Activated T-helper 1 cell treated with anti-CD3 and anti-CD28 coated beads, Interleukin-12 subunit alpha, Interleukin-12 subunit beta, Interleukin-2, Interleukin-4 antibody, amounts not matched to agents 30 ng/mL and 10 ng/mL and 1 ng/mL, durations not matched to agents 14 hours and 24 hours and 36 hours (primary cell): ENCODE measurements around the gene HSPBAP1. TPM values are rescaled to one million over a fixed set of nuclear protein-coding genes. Genes with fewer than 3 reads are reported as not detected.

Experiments used
- DNase-seq: peaks from one replicate; pipeline ENCODE4 v3.0.0; 2021; ENCODE audit warnings: low spot score
- H3K27ac Mint-ChIP-seq: one replicate; pipeline ENCODE4 v1.8.0; 2021; ENCODE audit warnings: mild to moderate bottlenecking, mixed read lengths
- H3K27me3 Mint-ChIP-seq: one replicate; pipeline ENCODE4 v1.8.0; 2022; ENCODE audit warnings: mild to moderate bottlenecking, moderate library complexity, mixed read lengths; ENCODE audit not compliant: insufficient read depth
- H3K36me3 Mint-ChIP-seq: one replicate; pipeline ENCODE4 v1.8.0; 2021; ENCODE audit warnings: low read depth, mixed read lengths
- H3K4me1 Mint-ChIP-seq: one replicate; pipeline ENCODE4 v1.8.0; 2021; ENCODE audit warnings: low read depth, mixed read lengths
- H3K4me3 Mint-ChIP-seq: one replicate; pipeline ENCODE4 v1.8.0; 2021; ENCODE audit warnings: mild to moderate bottlenecking, moderate library complexity, mixed read lengths
- H3K9me3 Mint-ChIP-seq: one replicate; pipeline ENCODE4 v1.8.0; 2021; ENCODE audit warnings: mixed read lengths
- intact Hi-C: fragments of 100-400 bp; cut with micrococcal nuclease; formaldehyde crosslinking; loops from one replicate; pipeline ENCODE4 v1.15.1; 2024
- total RNA-seq: library from RNA; stranded (reverse); gene quantifications from 2 replicates; pipeline ENCODE4 v1.2.3, GENCODE V29; 2022

Gene HSPBAP1
- total RNA-seq, 1 donor from 2014 or later, result 8.1 TPM

DNA sequence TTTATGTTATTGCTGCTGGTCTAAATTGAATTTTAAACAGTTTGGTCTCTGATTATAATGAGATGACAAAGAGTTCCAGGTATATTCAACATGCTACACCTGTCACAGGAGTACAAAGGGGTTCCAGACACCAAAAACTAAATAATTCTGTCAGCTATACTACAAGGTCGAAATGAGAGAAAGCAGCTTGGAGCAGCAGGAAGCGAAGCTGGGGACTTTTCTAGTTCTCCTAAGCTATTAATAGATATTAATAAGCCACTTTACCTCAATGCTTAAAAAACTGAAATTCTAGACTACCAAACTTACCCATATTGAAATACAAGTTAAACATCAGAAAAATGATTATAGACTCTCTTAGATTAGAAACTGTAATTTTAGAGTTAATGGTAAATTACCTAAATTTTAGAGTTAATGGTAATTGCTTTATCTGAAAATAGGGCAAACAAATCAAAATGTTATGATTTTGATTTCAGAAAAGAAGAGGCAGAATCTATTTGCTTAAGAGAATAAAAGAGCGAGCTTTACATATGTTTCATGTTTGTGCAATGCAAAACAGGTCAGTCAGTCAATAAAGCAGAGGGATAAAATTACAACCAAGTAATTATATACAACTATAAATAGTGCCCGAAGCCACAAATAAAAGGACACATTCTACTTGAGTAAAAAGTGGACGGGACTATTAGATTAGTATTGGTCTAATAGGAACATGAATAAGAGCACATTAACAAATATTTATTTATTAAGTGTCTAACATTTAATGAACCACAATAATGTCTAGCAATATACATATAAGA is 16.8 kb downstream of the HSPBAP1 start:
- no peaks in the 10 kb centered on the region for H3K9me3 Mint-ChIP-seq
- no peak for DNase-seq
- H3K4me1 Mint-ChIP-seq, result no peaks in the 10 kb centered on the region
- no peak overlapping the region for H3K4me3 Mint-ChIP-seq
- no peaks in the 10 kb centered on the region for H3K36me3 Mint-ChIP-seq
- H3K27me3 Mint-ChIP-seq, result no peaks in the 10 kb centered on the region
- H3K27ac Mint-ChIP-seq, result no peak overlapping the region
- intact Hi-C loops, result no loop called here

DNA sequence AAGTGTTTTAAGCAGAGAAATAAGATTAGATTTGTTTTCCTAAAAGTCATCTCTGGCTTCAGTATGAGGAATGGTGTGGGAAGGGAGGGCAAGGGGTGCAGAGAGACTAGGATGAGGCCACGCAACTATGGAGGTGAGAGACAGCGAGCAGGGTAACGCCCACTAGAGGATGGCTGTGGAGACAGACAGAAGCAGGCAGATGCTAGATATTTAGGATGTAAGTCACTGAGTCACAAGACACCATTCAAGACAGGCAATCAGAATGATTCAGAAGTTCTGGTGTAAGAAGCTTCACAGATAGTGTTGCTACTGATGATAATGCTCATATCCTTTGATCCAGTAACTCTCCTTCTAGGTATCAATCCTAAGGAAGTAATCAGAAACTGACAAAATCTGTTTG is 19.1 kb downstream of the HSPBAP1 start:
- intact Hi-C loops, result no loop called here
- Mint-ChIP-seq H3K27me3 (no peaks in the 10 kb centered on the region), H3K36me3 (no peaks in the 10 kb centered on the region), H3K27ac (no peak overlapping the region), H3K4me3 (no peak overlapping the region), H3K9me3 (no peaks in the 10 kb centered on the region), H3K4me1 (no peaks in the 10 kb centered on the region)
- no peak for DNase-seq

DNA sequence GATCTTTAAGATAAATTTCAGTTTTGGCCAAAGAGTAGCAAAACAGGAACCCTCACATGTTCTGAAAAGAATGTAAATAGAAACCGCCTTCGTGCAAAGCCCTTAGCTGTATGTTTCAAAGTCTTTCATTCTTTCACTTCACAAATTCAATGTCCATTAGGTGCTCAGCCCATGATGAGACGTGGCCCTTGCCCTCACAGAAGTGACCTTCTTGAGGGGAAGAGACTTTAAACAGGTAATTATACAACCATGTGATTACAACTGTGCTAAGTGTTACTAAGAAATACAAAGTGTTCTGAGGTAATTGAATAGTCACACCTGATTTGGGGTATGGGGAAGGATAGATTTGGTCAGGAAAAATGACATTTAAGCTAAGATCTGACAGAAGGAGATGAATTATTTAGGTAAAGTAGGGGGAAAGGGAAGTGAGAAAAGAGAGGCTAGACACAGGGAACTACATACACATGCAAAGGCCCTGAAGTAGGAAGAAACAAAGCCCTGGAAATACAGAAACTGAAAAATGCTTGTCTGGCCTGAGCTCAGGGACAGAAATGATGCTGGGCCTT is 19.6 kb downstream of the HSPBAP1 start:
- Mint-ChIP-seq H3K4me1 (no peaks in the 10 kb centered on the region), H3K36me3 (no peaks in the 10 kb centered on the region), H3K27me3 (no peaks in the 10 kb centered on the region), H3K27ac (no peak overlapping the region), H3K4me3 (no peak overlapping the region), H3K9me3 (no peaks in the 10 kb centered on the region)
- no peak for DNase-seq
- intact Hi-C loops, result no loop called here

DNA sequence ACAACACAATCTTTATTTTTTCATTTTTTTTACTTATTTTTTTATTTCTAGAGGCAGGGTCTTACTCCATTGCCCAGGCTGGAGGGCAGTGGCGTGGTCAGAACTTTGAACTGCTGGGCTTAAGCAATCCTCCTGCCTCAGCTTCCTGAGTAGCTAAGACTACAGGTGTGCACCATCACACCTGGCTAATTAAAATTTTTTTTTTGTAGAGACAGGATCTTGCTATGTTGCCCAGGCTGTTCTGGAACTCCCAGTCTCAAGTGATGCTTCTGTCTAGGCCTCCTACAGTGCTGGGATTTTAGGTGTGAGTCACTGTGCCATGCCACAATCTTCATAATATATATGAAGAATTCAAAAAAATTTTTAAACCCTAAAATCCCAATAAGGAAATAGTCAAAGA is 20.8 kb downstream of the HSPBAP1 start:
- H3K27ac Mint-ChIP-seq, result no peak overlapping the region
- H3K9me3 Mint-ChIP-seq, result no peaks in the 10 kb centered on the region
- no peak overlapping the region for H3K4me3 Mint-ChIP-seq
- H3K27me3 Mint-ChIP-seq, result no peaks in the 10 kb centered on the region
- DNase-seq, result no peak
- no peaks in the 10 kb centered on the region for H3K36me3 Mint-ChIP-seq
- intact Hi-C loops, result no loop called here
- no peaks in the 10 kb centered on the region for H3K4me1 Mint-ChIP-seq

DNA sequence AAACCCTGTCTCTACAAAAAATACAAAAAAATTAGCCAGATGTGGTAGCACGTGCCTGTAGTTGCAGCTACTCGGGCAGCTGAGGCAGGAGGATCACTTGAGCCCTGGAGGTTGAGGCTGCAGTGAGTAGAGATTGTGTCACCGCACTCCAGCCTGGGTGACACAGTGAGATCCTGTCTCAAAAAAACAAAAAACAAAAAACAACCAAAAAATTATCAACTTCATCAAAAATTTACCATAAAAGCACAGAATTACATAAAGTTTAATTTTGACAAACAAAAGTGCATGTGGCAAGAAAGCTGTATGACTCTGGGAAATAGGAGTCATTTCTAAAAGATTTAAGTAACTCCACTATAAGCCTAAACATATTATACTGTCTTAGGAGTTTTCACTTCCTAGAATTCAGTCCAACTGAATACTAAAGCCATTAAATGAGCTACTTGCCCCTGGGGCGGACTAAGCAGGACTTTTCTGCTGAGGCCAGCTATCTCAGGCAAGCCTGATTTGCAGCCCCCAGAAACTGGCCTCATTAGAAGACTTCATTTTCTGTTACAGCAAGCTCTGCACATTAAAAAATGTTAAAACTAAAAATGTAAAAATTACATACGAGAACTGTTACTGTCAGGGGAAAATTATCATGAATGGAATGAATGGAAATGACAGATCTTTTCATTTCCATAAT is 23.0 kb downstream of the HSPBAP1 start:
- Mint-ChIP-seq H3K36me3 (no peaks in the 10 kb centered on the region), H3K27ac (no peak overlapping the region), H3K4me1 (no peaks in the 10 kb centered on the region), H3K4me3 (no peak overlapping the region), H3K27me3 (no peaks in the 10 kb centered on the region), H3K9me3 (no peaks in the 10 kb centered on the region)
- DNase-seq, result no peak
- intact Hi-C loops, result no loop called here

DNA sequence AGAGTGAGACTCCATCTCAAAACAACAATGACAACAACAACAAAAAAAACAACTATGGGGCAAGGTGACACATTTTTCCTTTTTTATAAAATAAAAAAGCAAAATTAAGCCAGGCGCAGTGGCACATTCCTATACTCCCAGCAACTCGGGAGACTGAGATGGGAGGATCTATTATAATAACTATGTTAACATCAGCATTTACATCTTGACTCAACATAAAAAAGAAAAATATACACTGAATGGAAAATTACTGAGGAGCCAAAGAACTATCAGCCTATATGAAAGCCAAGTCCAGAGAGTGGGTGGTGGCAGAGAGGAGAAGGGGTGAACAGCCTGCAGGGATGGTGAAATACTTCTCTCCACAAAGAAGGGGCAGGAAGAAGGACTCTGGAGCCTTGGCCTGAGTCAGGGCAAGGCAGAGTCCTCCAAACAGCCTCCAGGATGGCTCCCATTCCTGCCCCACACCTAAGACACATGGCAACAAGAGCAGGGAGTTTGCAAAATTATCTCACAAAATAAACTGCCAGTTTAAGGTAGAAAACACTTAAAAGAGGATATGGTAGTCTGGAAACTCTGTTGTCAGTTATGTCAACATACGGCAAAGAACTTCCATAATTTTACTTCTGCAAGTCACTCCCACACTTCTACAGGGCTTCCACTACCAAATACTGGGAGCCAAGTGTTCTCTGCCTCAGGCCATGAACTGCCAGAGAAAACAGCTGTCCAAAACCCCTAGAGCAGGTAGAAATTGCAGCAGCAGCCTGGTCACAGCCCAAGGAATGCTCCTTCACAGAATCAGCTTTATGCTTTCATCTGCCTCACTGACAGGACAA is 25.9 kb downstream of the HSPBAP1 start:
- Mint-ChIP-seq H3K9me3 (no peaks in the 10 kb centered on the region), H3K27ac (no peak overlapping the region), H3K36me3 (no peaks in the 10 kb centered on the region), H3K4me1 (no peaks in the 10 kb centered on the region), H3K4me3 (no peak overlapping the region), H3K27me3 (no peaks in the 10 kb centered on the region)
- no peak for DNase-seq
- intact Hi-C loops, result no loop called here

DNA sequence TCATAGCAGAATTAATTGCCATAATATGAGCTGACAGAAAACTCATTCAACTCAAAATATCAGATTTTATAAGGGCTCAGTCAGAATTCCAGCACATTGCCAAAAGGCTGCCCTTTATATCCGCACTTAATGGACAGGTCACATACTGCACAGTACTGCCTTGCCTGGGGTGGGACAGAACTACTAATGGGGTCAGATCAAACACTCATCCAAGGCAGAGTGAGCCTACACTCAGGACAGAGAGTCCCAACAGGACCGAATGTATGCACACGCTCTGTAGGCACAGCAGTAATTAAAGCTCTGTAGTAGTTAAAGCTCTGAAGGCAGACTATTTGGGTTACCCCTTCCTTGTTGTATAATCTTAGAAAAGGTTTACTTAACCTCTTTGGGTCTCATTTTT is 27.2 kb downstream of the HSPBAP1 start:
- intact Hi-C loops, result no loop called here
- Mint-ChIP-seq H3K4me1 (no peaks in the 10 kb centered on the region), H3K36me3 (no peaks in the 10 kb centered on the region), H3K9me3 (no peaks in the 10 kb centered on the region), H3K27ac (no peak overlapping the region), H3K4me3 (no peak overlapping the region), H3K27me3 (no peaks in the 10 kb centered on the region)
- DNase-seq, result no peak

DNA sequence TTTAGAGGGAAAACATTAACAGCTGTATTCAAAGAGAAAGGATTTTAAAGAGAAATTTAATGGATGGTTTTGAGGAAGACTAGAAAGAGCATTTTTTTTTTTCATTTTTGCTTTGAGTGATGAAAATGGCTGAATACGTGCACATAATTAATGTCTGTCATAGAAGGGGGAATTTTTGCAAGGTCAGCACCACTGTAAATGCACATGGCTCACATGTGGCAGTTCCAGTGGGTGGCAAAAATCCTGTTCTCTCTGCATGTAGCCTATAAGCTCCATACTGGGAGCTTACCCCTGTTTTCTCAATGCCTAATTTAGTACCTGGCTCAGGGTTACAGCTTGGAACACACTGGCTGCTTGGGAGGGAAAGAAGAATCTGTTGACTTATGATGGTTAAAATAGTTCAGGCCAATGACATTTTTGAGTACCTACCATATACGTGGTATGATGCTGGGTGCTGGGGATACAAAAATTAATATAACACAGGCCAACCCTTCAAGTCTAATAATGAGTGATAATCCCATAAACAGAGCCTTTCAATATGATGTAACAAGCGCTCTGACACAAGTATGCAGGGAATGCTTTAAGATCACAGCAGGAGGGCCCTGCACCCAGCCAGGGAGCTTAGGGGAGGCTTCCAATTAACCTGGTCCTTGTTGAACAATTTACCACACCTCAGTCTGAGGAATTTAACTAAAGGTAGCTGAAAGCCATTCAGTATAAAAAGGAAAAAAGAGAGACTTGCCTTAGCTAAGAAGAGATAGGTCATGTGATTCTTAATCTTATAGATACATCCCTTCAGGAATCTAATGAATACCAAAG is 33.0 kb downstream of the HSPBAP1 start:
- H3K4me1 Mint-ChIP-seq, result peaks cover 9% of the 10 kb centered on the region
- no peaks in the 10 kb centered on the region for H3K9me3 Mint-ChIP-seq
- intact Hi-C loops, result no loop called here
- peaks cover 2% of the 10 kb centered on the region for H3K36me3 Mint-ChIP-seq
- no peak overlapping the region for H3K4me3 Mint-ChIP-seq
- H3K27me3 Mint-ChIP-seq, result no peaks in the 10 kb centered on the region
- DNase-seq, result no peak
- no peak overlapping the region for H3K27ac Mint-ChIP-seq

DNA sequence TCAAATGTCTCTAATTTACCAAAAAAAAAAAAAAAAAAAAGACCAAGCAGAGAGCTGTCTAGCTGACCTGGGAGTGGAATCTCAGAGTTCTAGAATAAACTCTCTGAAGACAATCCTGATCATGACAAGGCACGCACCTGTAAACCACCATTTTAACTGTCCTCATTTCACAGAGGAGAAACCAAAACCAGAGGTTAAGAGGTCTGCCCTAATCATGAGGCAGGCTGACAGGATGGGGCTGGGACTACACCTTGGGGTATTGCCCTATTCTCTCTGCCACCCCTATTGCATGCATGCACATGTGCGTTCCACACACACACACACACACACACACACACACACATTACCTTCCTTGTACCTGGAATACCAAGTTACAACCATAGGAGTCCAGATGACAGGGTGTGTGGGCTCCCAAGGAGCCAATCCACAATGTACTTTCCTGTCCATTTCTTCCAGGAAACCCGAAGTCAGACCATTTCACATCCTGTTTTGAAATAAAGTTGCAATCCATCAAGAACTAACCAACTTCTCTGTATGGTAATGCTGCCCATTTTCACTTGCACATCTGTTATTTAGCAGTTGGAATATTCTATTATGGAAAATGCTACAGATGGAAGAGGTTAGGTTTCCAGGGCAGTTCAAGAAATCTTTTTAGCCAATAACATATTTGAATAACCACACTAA is 34.6 kb downstream of the HSPBAP1 start:
- Mint-ChIP-seq H3K4me3 (no peak overlapping the region), H3K27me3 (no peaks in the 10 kb centered on the region), H3K4me1 (peaks cover 9% of the 10 kb centered on the region), H3K9me3 (no peaks in the 10 kb centered on the region), H3K36me3 (peaks cover 7% of the 10 kb centered on the region), H3K27ac (no peak overlapping the region)
- DNase-seq, result no peak
- intact Hi-C loops, result loop anchor here (10.0 kb wide), 1 partner anchor 166 kb away; no protein-coding TSS in a partner anchor

DNA sequence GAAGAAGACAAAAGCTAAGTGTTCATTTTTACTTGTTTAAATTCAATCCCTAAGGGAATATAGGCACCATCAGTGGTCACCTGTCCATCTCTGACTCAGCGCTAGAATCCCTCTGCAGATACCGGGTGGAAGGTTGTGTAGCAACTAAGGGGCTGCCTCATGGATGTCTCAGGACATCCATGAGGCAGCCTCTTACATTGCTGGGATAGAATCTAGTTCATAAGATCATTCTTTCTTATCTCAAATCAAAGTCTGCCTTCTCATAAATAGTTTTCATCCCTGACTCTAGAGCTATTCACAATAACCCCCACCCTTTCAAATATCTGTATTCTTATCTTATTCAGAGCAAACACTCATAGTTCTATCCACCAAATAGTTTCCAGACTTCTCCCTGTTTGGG is 38.1 kb downstream of the HSPBAP1 start:
- Mint-ChIP-seq H3K27me3 (no peaks in the 10 kb centered on the region), H3K9me3 (no peaks in the 10 kb centered on the region), H3K4me3 (no peak overlapping the region), H3K36me3 (peaks cover 11% of the 10 kb centered on the region), H3K4me1 (peaks cover 9% of the 10 kb centered on the region), H3K27ac (no peak overlapping the region)
- DNase-seq, result no peak
- intact Hi-C loops, result loop anchor here (1.0 to 10.0 kb wide), 2 partner anchors 169 to 273 kb away; no protein-coding TSS in a partner anchor

DNA sequence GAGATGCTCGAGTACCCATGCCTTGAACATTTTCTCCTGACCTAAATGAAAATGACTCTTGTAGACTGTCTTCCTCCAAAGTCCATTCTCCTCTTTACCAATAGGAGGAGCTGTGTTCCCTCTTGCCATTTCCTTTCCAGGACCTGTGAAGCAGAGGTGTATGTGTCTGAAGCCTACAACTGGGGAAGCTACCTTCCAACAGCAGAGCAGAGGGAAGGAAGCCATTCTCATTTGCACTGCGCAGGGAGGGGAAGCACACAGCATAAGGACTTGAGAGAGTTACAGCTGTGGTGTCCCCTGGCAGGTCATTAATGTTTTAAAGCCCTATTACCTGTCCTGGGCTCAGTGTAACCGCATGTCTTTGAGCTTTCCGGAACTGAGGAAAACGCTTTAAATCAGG is 38.7 kb downstream of the HSPBAP1 start:
- Mint-ChIP-seq H3K27me3 (no peaks in the 10 kb centered on the region), H3K9me3 (no peaks in the 10 kb centered on the region), H3K27ac (no peak overlapping the region), H3K36me3 (peaks cover 11% of the 10 kb centered on the region), H3K4me3 (no peak overlapping the region), H3K4me1 (peaks cover 9% of the 10 kb centered on the region)
- intact Hi-C loops, result loop anchor here (1.0 to 10.0 kb wide), 2 partner anchors 170 to 273 kb away; no protein-coding TSS in a partner anchor
- no peak for DNase-seq

DNA sequence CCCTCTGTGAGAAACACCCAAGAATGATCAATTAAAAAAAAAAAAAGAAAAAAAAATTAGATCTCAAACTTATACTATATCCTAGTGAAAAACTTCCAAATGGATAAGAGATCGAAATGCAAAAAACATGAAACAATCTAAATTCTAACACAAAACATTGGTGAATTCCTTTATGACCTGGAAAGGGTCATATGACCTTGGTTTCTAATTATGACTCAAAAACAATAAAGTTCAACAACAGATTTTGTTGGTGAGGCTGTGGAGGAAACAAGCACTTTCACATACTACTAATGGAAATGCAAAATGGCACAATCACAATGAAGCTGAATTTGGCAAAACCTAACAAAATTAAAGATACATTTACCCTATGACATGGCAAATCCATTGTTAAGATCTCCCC is 45.3 kb downstream of the HSPBAP1 start:
- Mint-ChIP-seq H3K9me3 (no peaks in the 10 kb centered on the region), H3K4me3 (no peak overlapping the region), H3K4me1 (no peaks in the 10 kb centered on the region), H3K27ac (no peak overlapping the region), H3K27me3 (no peaks in the 10 kb centered on the region), H3K36me3 (peaks cover 4% of the 10 kb centered on the region)
- DNase-seq, result no peak
- intact Hi-C loops, result no loop called here
